ENCODE data around the gene MRPL16.

MRPL16 gene

DNA sequence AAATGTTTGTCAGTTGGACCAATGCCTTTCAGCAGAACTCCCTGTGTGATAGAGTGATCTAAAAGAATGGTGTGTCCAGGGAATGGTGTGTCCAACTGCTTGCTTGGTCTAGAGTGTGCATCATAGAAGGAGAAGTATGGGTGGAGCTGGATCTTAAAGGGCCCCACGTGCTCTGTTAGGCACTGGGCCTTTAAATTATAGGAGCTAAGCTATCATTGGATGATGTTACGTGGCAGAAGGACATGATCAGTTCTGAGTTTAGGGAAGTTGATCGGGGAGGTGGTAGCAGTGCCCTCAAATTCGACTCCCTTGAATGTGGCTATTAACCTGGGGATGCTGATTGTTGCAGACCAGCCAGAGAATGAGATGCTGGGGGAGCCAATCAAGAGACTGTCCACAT, 39.0 kb downstream of the MRPL16 start:
- no peak for DNase-seq (ENCODE audit: low read depth in 2 of 2)

DNA sequence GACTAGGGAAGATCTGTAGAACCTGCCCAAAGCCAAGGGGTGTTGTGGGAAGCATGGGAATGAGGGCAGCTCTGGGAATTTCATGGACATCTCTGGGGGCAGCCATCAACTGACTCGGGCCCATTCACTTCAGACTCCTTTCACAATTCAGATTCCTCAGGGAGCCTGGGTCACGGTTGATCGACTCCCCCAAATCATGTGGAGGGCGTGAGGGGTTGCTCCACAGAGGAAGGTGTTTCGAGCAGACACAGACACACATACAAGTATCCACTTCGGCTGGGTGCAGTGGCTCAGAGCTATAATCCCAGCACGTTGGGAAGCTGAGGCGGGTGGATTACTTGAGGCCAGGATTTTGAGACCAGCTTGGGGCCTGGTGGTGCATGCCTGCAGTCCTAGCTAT, 39.7 kb downstream of the MRPL16 start:
- DNase-seq (ENCODE audit: low read depth in 2 of 2), result no peak

DNA sequence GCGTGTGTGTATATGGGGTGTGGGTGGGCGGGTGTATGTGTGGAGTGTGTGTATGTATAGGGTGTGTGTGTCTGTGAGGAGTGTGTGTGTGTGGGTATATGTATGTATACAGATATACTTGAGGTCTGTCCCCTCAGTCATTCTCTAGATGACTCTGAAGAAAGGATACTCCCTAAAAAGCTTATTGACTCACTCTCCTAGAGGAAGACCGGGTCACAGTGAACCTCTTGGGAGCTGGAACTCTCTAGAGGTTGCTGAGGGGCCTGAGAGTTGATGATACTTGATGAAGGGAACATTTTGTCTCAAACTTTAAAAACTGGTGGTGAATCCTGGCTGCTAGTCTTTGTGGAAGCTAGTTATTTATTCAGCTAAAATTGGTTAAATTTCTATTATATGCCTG, 40.3 kb downstream of the MRPL16 start:
- DNase-seq (ENCODE audit: low read depth in 2 of 2), result no peak

DNA sequence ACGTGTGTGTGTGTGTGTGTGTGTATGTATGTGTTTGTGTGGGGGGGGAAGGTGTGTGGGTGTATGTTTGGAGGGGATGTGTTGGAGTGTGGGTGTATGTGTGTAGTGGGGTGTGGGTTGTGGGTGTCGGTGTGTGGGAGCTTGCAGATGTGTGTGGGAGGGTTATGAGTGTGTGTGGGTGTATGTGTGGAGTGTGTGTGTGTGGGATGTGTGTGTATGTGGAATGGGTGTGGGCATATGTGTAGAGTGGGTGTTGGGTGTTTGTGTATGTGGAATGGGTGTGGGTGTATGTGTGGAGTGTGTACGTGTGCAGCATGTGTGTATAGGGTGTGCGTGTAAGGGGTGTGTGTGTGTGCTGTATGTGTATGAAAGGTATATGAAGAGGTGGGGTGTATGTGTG, 40.8 kb downstream of the MRPL16 start:
- DNase-seq (ENCODE audit: low read depth in 2 of 2), result no peak

DNA sequence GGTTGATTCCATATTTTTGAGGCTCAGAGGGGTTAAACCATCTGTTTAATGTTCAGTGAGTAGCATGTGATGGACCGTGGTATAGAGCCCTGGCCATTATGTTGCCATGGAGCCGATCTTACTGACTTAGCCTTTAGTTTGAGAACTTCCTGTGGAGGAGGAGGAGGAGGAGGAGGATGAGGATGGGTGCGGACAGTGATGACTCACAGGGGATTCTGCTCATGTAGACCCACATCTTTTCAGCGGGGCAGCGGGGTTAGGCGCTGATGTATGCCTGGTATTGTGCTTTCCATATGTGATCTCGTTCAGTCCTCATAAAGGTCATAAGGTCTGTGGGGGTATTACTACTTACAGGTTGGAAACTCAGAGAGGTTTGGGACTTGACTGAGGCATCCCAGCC, 41.5 kb downstream of the MRPL16 start:
- no peak for DNase-seq (ENCODE audit: low read depth in 2 of 2)

DNA sequence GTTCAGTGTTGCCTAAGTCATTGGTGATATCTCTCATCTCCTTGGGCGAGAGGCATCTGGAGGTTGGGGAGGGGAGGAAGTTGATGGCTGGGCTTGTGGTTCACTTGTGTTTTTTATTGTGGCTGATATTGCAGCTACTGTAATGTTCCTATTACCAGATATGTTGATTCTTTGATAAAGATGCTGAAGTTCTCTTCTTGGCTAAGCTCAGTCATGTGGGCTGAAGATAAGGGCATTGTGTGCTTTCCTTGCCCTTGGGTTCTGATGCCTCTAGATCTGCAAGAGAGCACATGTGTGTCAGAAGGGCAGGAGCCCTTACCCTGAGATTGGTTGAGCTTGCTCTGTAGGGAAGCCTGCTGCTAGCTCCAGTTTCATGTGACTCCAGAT, 43.4 kb downstream of the MRPL16 start:
- no peak for DNase-seq (ENCODE audit: low read depth in 2 of 2)

DNA sequence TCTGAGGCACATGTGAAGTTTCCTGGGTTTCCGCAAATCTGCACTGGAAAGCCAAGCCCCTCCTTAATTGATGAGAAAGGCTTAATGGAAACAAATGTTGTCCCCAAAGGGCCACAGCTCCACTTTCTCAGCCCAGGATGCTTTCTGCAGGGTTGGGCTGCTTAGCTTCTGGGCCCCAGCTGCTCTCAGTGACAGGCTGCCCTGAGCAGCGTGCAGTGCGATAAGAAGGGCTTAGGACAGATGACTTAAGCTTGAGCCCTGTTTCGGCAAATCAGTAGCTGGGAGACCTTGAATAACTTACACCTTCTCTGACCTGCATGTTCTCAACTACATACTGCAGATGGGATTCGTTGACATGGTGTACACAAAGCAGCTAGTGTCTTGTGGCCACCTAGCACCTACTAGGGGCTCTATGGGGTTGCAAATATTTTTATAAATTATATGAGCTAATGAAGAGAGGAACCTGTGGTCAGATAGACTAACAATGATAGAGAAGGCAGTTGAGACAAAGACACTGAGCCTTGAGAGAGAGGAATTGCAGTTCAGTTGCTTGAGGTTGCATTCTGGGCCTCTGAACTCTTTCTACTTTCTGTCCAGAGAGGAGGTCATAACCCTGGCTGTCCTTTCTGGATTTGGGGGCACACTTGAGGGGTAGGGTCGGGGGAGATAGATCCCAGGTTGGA, 43.9 kb downstream of the MRPL16 start:
- DNase-seq (ENCODE audit: low read depth in 2 of 2), result no peak

DNA sequence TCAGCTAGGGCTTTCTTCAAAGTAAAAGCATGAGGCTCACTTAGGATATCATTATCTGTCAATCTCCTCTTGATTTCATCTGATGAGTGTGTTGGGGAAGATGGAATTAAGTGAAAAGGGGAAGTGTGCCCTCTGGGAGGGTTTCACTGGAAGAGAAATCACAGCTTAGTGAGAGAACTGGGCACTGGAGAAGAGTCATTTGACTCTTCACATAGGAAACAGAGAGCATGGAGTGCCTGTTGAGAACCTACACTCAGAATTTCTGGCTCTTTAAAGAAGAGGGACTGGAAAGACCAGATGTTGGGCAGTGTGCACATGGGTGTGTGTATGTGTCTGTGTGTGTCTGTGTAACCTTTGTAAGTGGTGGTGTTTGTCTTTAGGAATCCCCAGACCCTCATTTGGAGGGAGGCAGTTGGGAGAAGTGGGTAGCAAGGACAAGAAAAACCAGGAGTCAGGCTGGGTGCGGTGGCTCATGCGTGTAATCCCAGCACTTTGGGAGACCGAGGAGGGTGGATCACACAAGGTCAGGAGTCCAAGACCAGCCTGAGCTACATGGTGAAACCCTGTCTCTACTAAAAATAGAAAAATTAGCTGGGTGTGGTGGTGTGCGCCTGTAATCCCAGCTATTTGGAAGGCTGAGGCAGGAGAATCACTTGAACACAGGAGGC, 45.4 kb downstream of the MRPL16 start:
- no peak for DNase-seq (ENCODE audit: low read depth in 2 of 2)

DNA sequence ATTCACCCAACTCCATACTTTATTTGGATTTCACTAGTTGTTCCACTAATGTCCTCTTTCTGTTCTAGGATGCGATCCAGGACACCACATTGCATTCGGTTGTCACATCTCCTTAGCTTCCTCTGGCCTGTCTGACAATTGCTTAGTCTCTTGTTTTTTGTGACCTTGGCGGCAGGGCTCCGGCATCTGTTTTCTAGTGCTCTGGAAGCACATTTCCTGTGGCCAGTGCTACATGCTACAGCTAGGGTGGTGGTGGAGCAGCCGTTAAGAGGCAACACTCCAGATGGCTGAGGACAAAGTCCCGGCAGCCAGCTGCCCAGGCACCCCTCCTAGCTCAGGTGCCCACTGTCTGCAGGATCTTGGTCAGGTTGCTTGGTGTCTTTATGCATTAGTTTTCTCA, 48.6 kb downstream of the MRPL16 start:
- DNase-seq (ENCODE audit: low read depth in 2 of 2), result no peak

DNA sequence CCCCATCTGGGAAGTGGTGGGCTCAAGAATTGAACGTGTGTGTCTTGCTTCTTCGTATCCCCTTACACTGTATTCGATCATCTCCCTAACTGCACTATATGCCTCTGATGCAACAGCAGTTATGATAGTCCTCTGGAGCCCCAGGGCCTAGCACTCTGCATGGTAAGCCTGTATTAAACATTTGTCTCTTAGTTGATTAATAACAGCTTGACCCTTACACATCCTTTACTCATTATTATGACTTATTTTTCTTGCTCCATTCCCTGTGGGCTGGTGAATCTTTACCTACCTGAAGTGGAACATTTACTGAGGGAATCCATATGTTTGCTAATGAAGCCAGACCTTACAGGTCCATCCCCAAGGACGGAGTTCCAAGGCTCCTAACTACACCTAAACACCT, 49.8 kb downstream of the MRPL16 start:
- DNase-seq (ENCODE audit: low read depth in 2 of 2), result no peak

DNA sequence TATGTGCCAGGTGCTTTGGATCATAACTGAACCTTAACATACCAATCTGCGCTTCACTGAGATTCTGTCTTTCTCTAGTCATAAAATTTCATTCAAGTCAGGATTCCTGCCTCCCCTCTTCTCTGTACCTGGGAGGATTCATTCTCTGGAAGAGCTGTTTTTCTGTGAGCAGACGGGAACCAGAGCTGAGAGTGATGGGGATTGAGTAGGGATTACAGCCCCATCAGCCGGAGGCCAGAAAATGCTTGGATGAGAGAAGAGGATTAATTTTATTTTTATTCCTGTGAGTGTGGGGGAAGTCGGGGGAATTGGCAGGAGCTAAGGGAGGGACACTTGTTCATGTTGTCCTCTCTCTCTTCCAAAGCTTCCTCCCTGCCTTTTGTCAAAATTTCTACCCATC, 50.7 kb downstream of the MRPL16 start:
- no peak for DNase-seq (ENCODE audit: low read depth in 2 of 2)

DNA sequence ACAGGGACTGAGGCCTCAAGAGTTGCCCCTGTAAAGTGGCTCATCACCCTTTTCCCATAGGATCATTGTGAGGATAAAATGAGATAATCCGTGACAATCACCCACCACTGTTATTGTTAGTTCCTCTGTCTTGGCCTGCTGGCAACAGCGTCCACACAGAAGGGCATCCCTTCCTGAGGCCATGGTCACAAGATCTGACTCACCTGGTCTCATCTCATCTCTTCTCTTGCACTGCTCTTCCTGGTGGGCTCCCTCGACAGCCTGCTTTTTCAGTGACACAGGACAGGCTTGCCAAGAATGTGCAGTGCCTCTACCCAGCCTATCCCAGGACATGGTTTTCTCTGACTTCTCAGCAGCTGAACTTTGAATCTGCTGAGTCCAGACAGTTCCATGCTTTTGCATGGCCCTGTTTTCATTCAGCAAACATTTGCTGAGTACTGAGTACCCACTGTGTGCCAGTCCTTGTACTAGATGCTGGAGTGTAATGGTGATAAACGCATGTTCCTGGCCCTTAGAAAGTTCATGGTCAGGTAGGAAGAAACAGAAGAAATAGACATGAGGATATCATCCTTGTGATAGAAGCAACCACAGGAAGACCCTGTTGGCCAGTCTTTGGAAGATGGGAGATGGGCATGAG, 52.1 kb downstream of the MRPL16 start:
- DNase-seq (ENCODE audit: low read depth in 2 of 2), result no peak

DNA sequence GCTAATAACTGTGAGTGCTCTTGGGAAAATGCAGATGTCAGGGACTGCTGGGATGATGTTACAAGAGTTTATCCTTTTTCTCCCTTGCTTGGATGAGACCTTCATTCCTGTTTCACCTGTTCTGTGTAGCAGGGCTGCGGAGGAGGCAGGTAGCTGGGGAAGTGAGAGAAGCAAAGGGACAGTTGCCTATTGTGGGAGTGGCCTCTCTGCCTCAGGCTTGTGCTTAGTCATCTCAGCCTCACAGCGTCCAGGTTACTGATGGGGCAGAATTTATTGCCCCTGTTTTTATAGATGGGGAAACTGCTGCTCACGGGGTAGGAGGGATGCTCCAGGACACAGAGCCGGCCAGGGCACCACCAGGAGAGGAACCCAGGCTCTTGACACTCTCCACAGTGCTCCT, 53.7 kb downstream of the MRPL16 start:
- DNase-seq (ENCODE audit: low read depth in 2 of 2), result no peak

DNA sequence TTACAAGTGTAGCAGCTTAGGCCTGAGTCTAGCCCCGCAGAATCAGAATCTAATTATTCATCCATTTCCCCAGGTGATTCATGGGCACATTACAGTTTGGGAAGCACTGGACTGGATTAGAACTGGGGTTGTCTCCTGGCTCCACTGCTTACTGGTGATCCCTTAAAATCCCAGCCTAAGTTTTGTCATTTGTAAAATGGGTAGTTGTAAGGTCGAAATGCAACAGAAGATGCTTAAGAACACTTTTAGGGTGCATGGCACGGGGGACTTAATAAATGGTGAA, 54.1 kb downstream of the MRPL16 start:
- no peak for DNase-seq (ENCODE audit: low read depth in 2 of 2)
